HL-60/S4 treated with phorbol 12-myristate 13-acetate at 8.2 ng/mL for 4 days and 3 days (cell line): ENCODE measurements around the gene ZNF107.
"Not testable (repeated sequence)": the region's sequence is repeated elsewhere in the genome, so short reads cannot be mapped to it uniquely, and the experiment has no call there.

Experiments used
- in situ Hi-C: fragments of 300-500 bp; cut with MboI; formaldehyde crosslinking; loops from 2 replicates; pipeline ENCODE4 v1.15.0; 2022; ENCODE audit warnings: low sequenced_read_pairs

ZNF107 gene

GRCh38 chr7:64642875-64643274, 23.1 kb upstream of the ZNF107 start:
- in situ Hi-C loops: no loop called here

- in situ Hi-C loops: no loop called here
These were observed 22.4 kb upstream of the ZNF107 start for GRCh38 chr7:64643566-64643965.

- in situ Hi-C loops: no loop called here
These were observed 14.7 kb upstream of the ZNF107 start for GRCh38 chr7:64651203-64651602.

- in situ Hi-C loops: no loop called here
These were observed 14.2 kb upstream of the ZNF107 start for GRCh38 chr7:64651632-64652165.

- in situ Hi-C loops: no loop called here
These were observed 12.1 kb upstream of the ZNF107 start for GRCh38 chr7:64653721-64654401.

- in situ Hi-C loops: no loop called here
These were observed 11.0 kb upstream of the ZNF107 start for GRCh38 chr7:64654796-64655548.

GRCh38 chr7:64655811-64656210, 10.1 kb upstream of the ZNF107 start:
- in situ Hi-C loops: no loop called here

- in situ Hi-C loops: no loop called here
These were observed 9.4 kb upstream of the ZNF107 start for GRCh38 chr7:64656489-64656888.

- in situ Hi-C loops: not testable (repeated sequence)
These were observed 3.8 kb upstream of the ZNF107 start for GRCh38 chr7:64662091-64662490.

GRCh38 chr7:64666663-64667050, 724 bp downstream of the ZNF107 start:
- in situ Hi-C loops: no loop called here

GRCh38 chr7:64667311-64667710, 1.4 kb downstream of the ZNF107 start:
- in situ Hi-C loops: no loop called here

- in situ Hi-C loops: no loop called here
These were observed 6.5 kb downstream of the ZNF107 start for GRCh38 chr7:64672414-64672813.

- in situ Hi-C loops: no loop called here
These were observed 19.2 kb downstream of the ZNF107 start for GRCh38 chr7:64685091-64685490.

- in situ Hi-C loops: no loop called here
These were observed 19.8 kb downstream of the ZNF107 start for GRCh38 chr7:64685741-64686140.

- in situ Hi-C loops: no loop called here
These were observed 20.7 kb downstream of the ZNF107 start for GRCh38 chr7:64686493-64687184.

GRCh38 chr7:64687249-64687648, 21.3 kb downstream of the ZNF107 start:
- in situ Hi-C loops: no loop called here

- in situ Hi-C loops: no loop called here
These were observed 23.1 kb downstream of the ZNF107 start for GRCh38 chr7:64688988-64689387.

- in situ Hi-C loops: no loop called here
These were observed 25.9 kb downstream of the ZNF107 start for GRCh38 chr7:64691831-64692230.

GRCh38 chr7:64697863-64698262, 31.9 kb downstream of the ZNF107 start:
- in situ Hi-C loops: not testable (repeated sequence)

GRCh38 chr7:64706625-64707292, 40.8 kb downstream of the ZNF107 start:
- in situ Hi-C loops: no loop called here

- in situ Hi-C loops: not testable (repeated sequence)
These were observed 52.0 kb downstream of the ZNF107 start for GRCh38 chr7:64717896-64718295.
